Spleen (tissue), 7 donors: ENCODE results near the gene ZMYM4.

Experiments used
- POLR2A ChIP-seq, 3 donors: fragments of 450-650 bp; IDR thresholded peaks; one replicate each; pipeline ENCODE4 v1.5.1; 2017; ENCODE audit warnings: antibody characterized with exemption in 3 of 3, mild to moderate bottlenecking in 1 of 3
- TF ChIP-seq, protein P1 (sequence below), 11 experiments: fragments of 200-600 bp in 7 of 11; fragments of 450-650 bp in 4 of 11; sonication (generic) in 4 of 11; IDR thresholded peaks in 8 of 11; conservative IDR thresholded peaks in 3 of 11; 1 replicate in 7 of 11; 2 replicates in 4 of 11; pipeline versions ENCODE4 v1.4.0 to v1.8.0; 2016 to 2021; ENCODE audit warnings: antibody characterized with exemption in 11 of 11, inconsistent platforms in 4 of 11, mild to moderate bottlenecking in 1 of 11
- donor health status: DM: no; HTN: no; CAD: no; lungs with moderate emphysema.
- donor health status: DM: no; HTN: no; CAD: no.
- donor health status: DM: no; HTN: no; CAD: no.

DNA sequence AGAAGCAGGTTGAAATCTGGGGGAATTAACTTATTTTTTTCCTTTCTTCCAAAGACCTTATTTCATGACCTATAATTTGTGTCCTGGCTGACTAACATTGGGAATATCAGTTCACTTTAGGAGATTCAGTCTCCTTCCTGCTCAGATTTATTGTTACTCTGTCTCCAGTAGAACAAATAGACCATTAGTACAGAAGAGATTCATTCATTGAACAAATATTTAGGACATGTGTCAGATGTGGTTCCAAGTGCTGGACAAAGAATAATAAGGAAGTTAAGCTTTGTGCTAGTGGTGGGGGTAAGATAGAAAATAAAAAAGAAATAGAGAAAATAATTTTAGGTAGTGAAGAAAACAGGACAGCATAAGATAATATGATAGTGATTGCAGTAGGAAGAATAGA, 20.3 kb downstream of the ZMYM4 start:
- TF ChIP-seq, protein P1, sequence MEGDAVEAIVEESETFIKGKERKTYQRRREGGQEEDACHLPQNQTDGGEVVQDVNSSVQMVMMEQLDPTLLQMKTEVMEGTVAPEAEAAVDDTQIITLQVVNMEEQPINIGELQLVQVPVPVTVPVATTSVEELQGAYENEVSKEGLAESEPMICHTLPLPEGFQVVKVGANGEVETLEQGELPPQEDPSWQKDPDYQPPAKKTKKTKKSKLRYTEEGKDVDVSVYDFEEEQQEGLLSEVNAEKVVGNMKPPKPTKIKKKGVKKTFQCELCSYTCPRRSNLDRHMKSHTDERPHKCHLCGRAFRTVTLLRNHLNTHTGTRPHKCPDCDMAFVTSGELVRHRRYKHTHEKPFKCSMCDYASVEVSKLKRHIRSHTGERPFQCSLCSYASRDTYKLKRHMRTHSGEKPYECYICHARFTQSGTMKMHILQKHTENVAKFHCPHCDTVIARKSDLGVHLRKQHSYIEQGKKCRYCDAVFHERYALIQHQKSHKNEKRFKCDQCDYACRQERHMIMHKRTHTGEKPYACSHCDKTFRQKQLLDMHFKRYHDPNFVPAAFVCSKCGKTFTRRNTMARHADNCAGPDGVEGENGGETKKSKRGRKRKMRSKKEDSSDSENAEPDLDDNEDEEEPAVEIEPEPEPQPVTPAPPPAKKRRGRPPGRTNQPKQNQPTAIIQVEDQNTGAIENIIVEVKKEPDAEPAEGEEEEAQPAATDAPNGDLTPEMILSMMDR (IDR thresholded peaks at IDR 0.05 in 8 of 11, conservative IDR thresholded peaks at IDR 0.05 in 3 of 11): no peak
- no peak for TF ChIP-seq POLR2A (IDR thresholded peaks at IDR 0.05)
